Suprapubic skin (tissue), 3 donors: Measurements from ENCODE around the gene SATB2.

ENCODE experiments used
- CTCF ChIP-seq, 2 donors: fragments of 200-600 bp in 1 of 2; fragments of 450-650 bp in 1 of 2; sonication (generic) in 1 of 2; IDR thresholded peaks; one replicate each; pipeline ENCODE4 v1.5.1; 2016 to 2019; ENCODE audit warnings: antibody characterized with exemption in 2 of 2, mild to moderate bottlenecking in 1 of 2, moderate library complexity in 1 of 2
- POLR2A ChIP-seq, 2 donors: fragments of 450-650 bp; IDR thresholded peaks; one replicate each; pipeline ENCODE4 v1.6.1; 2017; ENCODE audit warnings: antibody characterized with exemption in 2 of 2, mild to moderate bottlenecking in 2 of 2, moderate library complexity in 2 of 2

- TF ChIP-seq CTCF (IDR thresholded peaks at IDR 0.05) (no peak), POLR2A (IDR thresholded peaks at IDR 0.05) (no peak)
Measured at GRCh38 chr2:199317646-199318045, 140.1 kb downstream of the SATB2 start.
